Neural progenitor cell (in vitro differentiated cells): ENCODE results near the gene MGRN1. TPM values are rescaled to one million over a fixed set of nuclear protein-coding genes. Genes with fewer than 3 reads are reported as not detected.
A peak's percentile ranks its signal among the peaks of the same experiment; 100 is the strongest.

Experiments used
- DNase-seq: peaks from one replicate; pipeline ENCODE4 v3.0.0-alpha.2; 2016; ENCODE audit warnings: low spot score
- H2AFZ ChIP-seq: fragments of 200-600 bp; sonication (generic); replicated peaks from 2 replicates; pipeline ENCODE4 v1.6.1; 2016; ENCODE audit warnings: antibody characterized with exemption
- H3F3A ChIP-seq: fragments of 200-600 bp; sonication (generic); 2 replicates; pipeline ENCODE4 v1.6.1; 2016; ENCODE audit warnings: antibody characterized with exemption, low read depth
- H3K27ac ChIP-seq: fragments of 200-600 bp; sonication (generic); 2 replicates; pipeline ENCODE4 v1.5.1; 2016; ENCODE audit warnings: mild to moderate bottlenecking
- H3K27me3 ChIP-seq: fragments of 200-600 bp; sonication (generic); 2 replicates; pipeline ENCODE4 v1.6.1; 2016; ENCODE audit warnings: mild to moderate bottlenecking, moderate library complexity
- H3K36me3 ChIP-seq: fragments of 200-600 bp; sonication (generic); 2 replicates; pipeline ENCODE4 v1.5.1; 2016
- H3K4me1 ChIP-seq: fragments of 200-600 bp; sonication (generic); 2 replicates; pipeline ENCODE4 v1.6.1; 2016; ENCODE audit warnings: mixed run types
- H3K4me2 ChIP-seq: fragments of 200-600 bp; sonication (generic); 2 replicates; pipeline ENCODE4 v1.6.1; 2016
- H3K4me3 ChIP-seq: fragments of 200-600 bp; sonication (generic); 2 replicates; pipeline ENCODE4 v1.5.1; 2016
- H3K79me2 ChIP-seq: fragments of 200-600 bp; sonication (generic); 2 replicates; pipeline ENCODE4 v1.6.1; 2016; ENCODE audit warnings: low read depth
- H3K9ac ChIP-seq: fragments of 200-600 bp; sonication (generic); 2 replicates; pipeline ENCODE4 v1.6.1; 2016
- H3K9me3 ChIP-seq: fragments of 200-600 bp; sonication (generic); 2 replicates; pipeline ENCODE4 v1.5.1; 2016; ENCODE audit warnings: low read depth
- H4K20me1 ChIP-seq: fragments of 200-600 bp; sonication (generic); 2 replicates; pipeline ENCODE4 v1.6.1; 2016; ENCODE audit warnings: low read depth
- H3K27ac Mint-ChIP-seq: 3 replicates; pipeline ENCODE4 v1.8.0; 2021; ENCODE audit warnings: mixed read lengths
- H3K27me3 Mint-ChIP-seq: 2 replicates; pipeline ENCODE4 v1.8.0; 2022; ENCODE audit warnings: low read depth, mild to moderate bottlenecking, inconsistent platforms, moderate library complexity, mixed read lengths; ENCODE audit not compliant: insufficient read depth
- H3K36me3 Mint-ChIP-seq: 3 replicates; pipeline ENCODE4 v1.8.0; 2021; ENCODE audit warnings: mixed read lengths
- H3K4me1 Mint-ChIP-seq: 3 replicates; pipeline ENCODE4 v1.8.0; 2021; ENCODE audit warnings: mixed read lengths
- H3K4me3 Mint-ChIP-seq: 3 replicates; pipeline ENCODE4 v1.8.0; 2021; ENCODE audit warnings: mild to moderate bottlenecking, moderate library complexity, mixed read lengths
- H3K9me3 Mint-ChIP-seq: 3 replicates; pipeline ENCODE4 v1.8.0; 2020; ENCODE audit warnings: mixed read lengths
- CTCF ChIP-seq: fragments of 200-600 bp; sonication (generic); IDR thresholded peaks from 2 replicates; pipeline ENCODE4 v1.5.1; 2017; ENCODE audit warnings: antibody characterized with exemption, mild to moderate bottlenecking
- EZH2 ChIP-seq: fragments of 200-600 bp; sonication (generic); IDR thresholded peaks from 2 replicates; pipeline ENCODE4 v1.6.1; 2017; ENCODE audit warnings: antibody characterized with exemption, mild to moderate bottlenecking, moderate library complexity
- EZH2phosphoT487 ChIP-seq: fragments of 200-600 bp; sonication (generic); IDR thresholded peaks from 2 replicates; pipeline ENCODE4 v1.6.1; 2017; ENCODE audit warnings: antibody characterized with exemption
- total RNA-seq: library from RNA; depleted of rRNA; stranded (reverse); fragments of >200 nt; gene quantifications from 2 replicates; pipeline ENCODE4 v1.2.3, GENCODE V29; 2015; ENCODE audit warnings: low replicate concordance

Gene MGRN1
- total RNA-seq, 1 donor from 2014 or later: 17.5 TPM

DNA sequence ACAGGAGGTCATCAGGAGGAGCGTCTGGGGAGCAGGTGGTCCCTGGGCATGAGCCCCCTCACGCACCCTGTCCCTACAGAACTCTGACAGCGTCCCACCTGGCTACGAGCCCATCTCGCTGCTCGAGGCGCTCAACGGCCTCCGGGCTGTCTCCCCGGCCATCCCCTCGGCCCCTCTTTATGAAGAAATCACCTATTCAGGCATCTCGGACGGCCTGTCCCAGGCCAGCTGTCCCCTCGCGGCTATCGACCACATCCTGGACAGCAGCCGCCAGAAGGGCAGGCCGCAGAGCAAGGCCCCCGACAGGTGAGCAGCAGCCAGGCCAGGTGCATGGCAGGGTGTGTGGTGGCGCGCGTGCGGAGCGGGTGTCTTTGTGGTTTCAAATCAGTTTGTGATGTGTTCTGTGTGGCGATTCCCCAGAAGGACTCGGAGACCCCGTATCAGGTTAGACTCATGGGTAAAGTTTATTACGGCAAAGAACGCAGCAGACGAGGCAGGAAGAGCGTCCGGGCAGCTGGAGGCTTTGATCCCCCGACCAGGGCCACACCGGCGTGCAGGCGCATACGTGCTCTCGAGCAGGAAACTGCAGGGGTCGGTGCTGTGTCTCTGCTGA is 57.0 kb downstream of the MGRN1 start:
- Histone ChIP-seq H3K4me1 (no peaks in the 10 kb centered on the region), H3K36me3 (no peaks in the 10 kb centered on the region), H3K27me3 (no peaks in the 10 kb centered on the region), H3F3A (no peaks in the 10 kb centered on the region), H3K4me3 (no peak overlapping the region), H3K27ac (no peak overlapping the region), H3K79me2 (no peaks in the 10 kb centered on the region), H3K9ac (no peak overlapping the region), H2AFZ (no peak overlapping the region), H4K20me1 (peaks cover 3% of the 10 kb centered on the region), H3K9me3 (no peaks in the 10 kb centered on the region), H3K4me2 (no peak overlapping the region)
- TF ChIP-seq CTCF: no peak
- TF ChIP-seq EZH2: no peak
- TF ChIP-seq EZH2phosphoT487: no peak
- Mint-ChIP-seq H3K27me3 (peaks cover 4% of the 10 kb centered on the region), H3K9me3 (no peaks in the 10 kb centered on the region), H3K36me3 (peaks cover 4% of the 10 kb centered on the region), H3K4me1 (no peaks in the 10 kb centered on the region), H3K4me3 (no peak overlapping the region), H3K27ac (no peak overlapping the region)
- DNase-seq: no peak

DNA sequence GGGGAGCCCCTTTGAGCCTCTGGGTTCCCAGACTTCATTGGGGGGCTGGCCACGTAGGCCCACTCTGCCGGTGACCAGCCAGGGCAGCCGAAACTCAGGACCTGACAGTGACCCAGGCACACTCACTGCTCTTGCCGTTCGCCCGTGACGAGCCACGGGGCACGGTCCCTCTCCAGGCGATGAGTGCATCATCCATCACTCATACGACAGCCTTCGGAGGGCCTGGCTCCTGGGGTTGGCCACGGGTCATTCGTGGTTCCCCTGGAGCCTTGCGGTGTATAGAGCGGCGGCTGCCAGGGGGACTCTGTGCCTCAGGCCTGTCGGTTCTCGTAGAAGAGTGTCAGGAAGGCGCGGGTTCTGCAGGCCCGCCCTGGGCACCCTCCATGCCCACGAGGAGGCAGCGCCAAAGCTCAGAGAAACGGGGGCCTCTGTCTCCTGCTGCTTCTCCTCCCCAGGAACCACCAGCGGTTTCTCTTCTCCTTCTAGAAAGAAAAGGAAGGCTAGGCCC is 57.5 kb downstream of the MGRN1 start:
- TF ChIP-seq EZH2: no peak
- TF ChIP-seq CTCF: no peak
- TF ChIP-seq EZH2phosphoT487: no peak
- H3K36me3 Mint-ChIP-seq: peaks cover 4% of the 10 kb centered on the region
- Histone ChIP-seq H3K9me3 (no peaks in the 10 kb centered on the region), H3K4me3 (no peak overlapping the region), H3K36me3 (no peaks in the 10 kb centered on the region), H3K79me2 (no peaks in the 10 kb centered on the region), H3K9ac (no peak overlapping the region), H3K27ac (no peak overlapping the region), H2AFZ (no peak overlapping the region), H3F3A (no peaks in the 10 kb centered on the region), H3K27me3 (no peaks in the 10 kb centered on the region), H4K20me1 (peaks cover 3% of the 10 kb centered on the region), H3K4me1 (no peaks in the 10 kb centered on the region), H3K4me2 (no peak overlapping the region)
- H3K27me3 Mint-ChIP-seq: peaks cover 4% of the 10 kb centered on the region
- no peaks in the 10 kb centered on the region for H3K4me1 Mint-ChIP-seq
- H3K27ac Mint-ChIP-seq: no peak overlapping the region
- no peak overlapping the region for H3K4me3 Mint-ChIP-seq
- no peaks in the 10 kb centered on the region for H3K9me3 Mint-ChIP-seq
- no peak for DNase-seq

GRCh38 chr16:4682616-4683254 is 58.1 kb downstream of the MGRN1 start:
- peak; percentile 71 for TF ChIP-seq CTCF
- TF ChIP-seq EZH2: no peak
- no peaks in the 10 kb centered on the region for H3K27me3 ChIP-seq
- no peaks in the 10 kb centered on the region for H3K79me2 ChIP-seq
- Mint-ChIP-seq H3K27ac (no peak overlapping the region), H3K4me1 (no peaks in the 10 kb centered on the region), H3K4me3 (no peak overlapping the region), H3K9me3 (no peaks in the 10 kb centered on the region), H3K36me3 (peaks cover 4% of the 10 kb centered on the region), H3K27me3 (peaks cover 4% of the 10 kb centered on the region)
- H2AFZ ChIP-seq: no peak overlapping the region
- H4K20me1 ChIP-seq: peaks cover 3% of the 10 kb centered on the region
- no peaks in the 10 kb centered on the region for H3K9me3 ChIP-seq
- H3K9ac ChIP-seq: no peak overlapping the region
- H3K36me3 ChIP-seq: no peaks in the 10 kb centered on the region
- H3F3A ChIP-seq: no peaks in the 10 kb centered on the region
- DNase-seq: peak; percentile 78
- H3K4me2 ChIP-seq: no peak overlapping the region
- no peaks in the 10 kb centered on the region for H3K4me1 ChIP-seq
- no peak overlapping the region for H3K4me3 ChIP-seq
- no peak overlapping the region for H3K27ac ChIP-seq
